Activated CD4-positive, alpha-beta T cell treated with anti-CD3 and anti-CD28 coated beads for 48 hours (primary cell): ENCODE results near the gene SLC34A1.

ENCODE experiments used
- DNase-seq: peaks from one replicate; pipeline ENCODE4 v3.0.0-alpha.2; 2020

Gene SLC34A1

DNA sequence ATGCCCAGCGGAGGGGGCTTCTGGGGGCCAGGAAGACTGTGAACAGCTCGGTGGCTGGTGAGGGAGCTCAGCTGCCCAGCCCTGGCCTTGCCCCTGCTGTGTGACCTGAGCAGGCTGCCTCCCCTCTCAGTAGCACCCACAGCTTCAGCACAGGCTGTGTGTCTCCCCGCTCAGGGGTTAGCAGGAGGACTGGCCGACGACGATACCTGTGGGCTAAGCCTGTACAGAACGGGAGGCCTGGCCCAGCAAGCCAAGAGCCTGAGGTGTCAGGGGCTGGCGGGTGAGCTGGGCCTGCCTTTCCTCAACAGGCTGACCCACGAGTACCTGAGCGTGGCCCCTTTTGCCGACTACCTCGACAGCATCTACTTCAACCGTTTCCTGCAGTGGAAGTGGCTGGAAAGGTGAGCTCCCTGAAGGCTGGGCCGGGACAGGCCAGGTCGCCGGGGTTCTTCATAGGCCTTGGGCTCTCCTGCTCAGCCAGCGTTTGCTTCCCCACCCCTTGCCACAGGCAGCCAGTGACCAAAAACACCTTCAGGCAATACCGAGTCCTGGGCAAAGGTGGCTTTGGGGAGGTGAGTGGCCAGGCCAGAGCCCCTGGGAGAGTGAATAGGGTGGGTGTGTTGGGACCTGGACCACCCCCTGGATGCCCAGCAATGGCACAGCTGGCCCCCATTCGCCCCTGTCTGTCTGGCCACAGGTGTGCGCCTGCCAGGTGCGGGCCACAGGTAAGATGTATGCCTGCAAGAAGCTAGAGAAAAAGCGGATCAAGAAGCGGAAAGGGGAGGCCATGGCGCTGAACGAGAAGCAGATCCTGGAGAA, 48.8 kb downstream of the SLC34A1 start:
- no peak for DNase-seq

DNA sequence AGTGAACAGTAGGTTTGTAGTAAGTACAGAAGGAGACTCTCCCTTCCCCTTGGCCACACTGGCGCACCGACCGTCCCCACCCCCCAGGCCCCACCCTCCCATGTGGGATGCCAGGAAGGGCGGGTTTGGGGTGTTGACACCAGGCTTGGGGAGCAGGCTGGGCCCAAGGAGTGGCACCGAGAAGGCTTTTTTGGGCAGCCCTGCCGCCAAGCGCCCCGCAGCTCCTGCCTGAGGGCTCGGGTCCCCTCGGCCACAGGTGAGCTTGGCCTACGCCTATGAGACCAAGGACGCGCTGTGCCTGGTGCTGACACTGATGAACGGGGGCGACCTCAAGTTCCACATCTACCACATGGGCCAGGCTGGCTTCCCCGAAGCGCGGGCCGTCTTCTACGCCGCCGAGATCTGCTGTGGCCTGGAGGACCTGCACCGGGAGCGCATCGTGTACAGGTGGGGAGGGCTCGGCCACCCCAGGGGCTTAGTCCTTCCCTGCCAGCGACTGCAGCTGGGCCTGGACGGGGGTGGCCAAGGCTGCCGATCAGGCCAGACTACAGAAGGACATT, 49.5 kb downstream of the SLC34A1 start:
- no peak for DNase-seq

DNA sequence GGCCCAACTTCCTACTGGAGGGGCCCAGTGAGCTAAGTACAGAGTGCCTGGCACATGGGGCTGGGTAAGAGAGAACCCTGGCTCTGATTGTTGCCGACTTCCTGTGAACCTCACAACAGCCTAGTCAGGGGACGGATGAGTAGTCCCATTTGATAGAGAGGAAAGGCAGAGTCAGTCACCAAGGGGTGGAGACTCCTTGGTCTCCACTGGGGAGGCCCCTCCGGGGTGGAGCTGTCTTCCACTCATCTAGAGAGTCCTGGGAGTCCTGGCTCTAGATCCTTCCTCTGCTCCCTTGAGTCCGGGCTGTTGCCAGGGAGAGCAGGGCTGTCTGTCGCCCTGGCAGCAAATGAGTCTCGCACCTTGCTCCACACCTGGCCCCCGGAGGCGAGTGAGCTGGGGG, 50.2 kb downstream of the SLC34A1 start:
- DNase-seq: peak; percentile 83

DNA sequence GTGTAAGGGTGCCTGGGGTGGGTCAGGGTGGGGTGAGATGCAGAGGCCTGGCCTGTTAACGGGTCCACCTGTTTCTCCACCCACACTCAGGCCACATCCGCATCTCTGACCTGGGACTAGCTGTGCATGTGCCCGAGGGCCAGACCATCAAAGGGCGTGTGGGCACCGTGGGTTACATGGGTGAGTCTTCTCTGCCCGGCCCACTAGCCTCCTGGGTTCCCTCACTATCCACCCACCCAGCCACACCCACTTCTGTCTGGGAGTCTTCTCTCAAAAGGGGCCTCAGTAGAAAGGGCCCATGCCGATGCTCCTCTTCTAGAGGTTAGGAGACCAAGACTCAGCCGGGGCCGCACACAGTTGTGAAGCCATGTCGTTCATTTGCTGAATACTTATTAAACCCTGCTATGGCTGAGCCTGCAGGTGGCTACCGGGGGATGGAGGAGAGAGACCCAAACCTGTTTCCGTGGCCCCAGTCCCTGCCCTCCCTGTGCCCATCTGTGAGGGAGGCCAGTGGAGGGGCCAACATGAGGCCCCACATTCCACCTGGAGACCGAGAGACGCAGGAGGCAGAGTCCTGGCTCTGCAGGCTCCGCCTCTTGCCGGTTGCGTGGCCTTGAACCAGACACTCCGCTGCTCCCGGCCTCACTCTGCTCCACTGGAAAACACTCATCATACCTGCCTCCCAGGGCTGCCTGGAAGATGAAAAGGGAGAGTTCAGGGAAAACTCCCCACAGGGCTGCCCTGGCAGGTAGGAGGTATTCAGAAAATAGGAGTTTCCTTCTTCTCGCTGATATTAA, 50.9 kb downstream of the SLC34A1 start:
- no peak for DNase-seq

DNA sequence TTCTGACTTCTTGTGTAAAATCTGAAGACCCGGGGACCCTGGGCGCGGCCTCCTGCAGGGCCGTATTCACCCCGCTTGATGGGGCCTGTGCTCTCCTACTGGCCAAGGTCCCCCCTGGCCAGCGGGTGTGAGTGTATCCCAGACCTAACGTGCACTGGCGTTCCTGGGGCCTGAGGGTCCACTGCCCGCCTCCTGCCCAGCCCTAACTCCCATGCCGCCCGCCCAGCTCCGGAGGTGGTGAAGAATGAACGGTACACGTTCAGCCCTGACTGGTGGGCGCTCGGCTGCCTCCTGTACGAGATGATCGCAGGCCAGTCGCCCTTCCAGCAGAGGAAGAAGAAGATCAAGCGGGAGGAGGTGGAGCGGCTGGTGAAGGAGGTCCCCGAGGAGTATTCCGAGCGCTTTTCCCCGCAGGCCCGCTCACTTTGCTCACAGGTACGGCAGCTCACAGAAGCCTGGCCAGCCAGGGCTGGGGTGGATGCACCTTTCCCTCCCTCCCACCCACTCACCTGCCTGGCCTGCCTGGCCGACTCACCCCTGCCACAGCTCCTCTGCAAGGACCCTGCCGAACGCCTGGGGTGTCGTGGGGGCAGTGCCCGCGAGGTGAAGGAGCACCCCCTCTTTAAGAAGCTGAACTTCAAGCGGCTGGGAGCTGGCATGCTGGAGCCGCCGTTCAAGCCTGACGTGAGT, 51.8 kb downstream of the SLC34A1 start:
- DNase-seq: no peak

DNA sequence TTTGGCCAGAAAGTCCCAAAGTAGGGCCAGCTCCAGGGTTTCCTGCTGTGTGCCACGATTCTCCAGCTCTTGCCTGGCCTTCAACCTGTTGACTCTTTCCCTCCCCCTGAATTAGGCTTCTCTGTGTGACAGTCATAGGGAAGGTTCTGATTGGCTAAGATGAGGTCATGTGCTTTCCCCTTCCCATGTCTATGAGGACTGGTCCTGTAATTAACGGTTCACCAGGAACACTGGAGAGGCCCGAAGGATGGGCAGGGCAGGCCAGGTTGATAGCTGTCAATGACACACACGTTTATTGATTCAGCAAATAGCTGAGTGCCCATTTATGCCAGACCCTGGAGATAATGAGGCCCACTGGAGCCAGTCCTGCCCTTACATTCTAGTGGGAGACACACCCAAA, 53.4 kb downstream of the SLC34A1 start:
- DNase-seq: no peak

DNA sequence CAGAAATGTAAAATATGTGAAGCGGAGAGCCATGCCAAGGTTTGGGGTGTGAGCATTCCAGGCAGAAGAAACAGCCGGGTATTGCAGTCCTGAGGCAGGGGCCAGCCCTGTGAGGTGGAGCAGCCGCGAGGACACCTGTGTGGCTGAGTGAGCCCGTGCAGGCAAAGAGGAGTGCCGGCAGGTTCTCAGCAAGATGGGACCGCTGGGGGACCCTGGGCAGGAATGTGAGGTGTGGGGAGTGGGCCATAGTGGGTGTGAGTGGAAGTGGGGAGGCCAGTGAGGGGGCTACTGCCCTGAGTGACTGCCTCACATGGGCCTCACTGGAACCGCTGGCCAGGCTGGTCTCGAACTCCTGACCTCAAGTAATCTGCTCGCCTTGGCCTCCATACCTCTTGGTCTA, 54.2 kb downstream of the SLC34A1 start:
- DNase-seq: no peak

DNA sequence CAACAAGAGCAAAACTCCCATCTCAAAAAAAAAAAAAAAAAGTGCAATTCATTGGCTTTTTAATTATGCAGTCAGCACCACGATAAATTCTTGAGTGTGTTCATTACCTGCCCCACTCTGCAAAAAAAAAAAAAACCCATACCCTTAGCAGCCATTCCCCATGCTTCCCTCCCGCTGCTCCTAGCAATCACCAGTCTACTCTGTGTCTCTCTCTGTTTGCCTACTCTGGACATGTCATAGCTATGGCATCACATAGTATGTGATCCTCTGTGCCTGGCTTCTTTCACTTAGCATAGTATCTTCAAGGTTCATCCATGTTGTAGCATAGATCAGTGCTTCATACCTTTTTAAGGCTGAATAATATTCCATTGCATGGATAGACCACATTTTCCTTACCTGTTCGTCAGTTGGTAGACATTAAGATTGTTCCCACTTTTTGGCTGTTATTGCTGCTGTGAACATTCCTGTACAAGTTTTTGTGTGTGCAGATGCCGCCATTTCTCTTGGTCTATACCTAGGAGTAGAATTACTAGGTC, 55.4 kb downstream of the SLC34A1 start:
- DNase-seq: no peak

DNA sequence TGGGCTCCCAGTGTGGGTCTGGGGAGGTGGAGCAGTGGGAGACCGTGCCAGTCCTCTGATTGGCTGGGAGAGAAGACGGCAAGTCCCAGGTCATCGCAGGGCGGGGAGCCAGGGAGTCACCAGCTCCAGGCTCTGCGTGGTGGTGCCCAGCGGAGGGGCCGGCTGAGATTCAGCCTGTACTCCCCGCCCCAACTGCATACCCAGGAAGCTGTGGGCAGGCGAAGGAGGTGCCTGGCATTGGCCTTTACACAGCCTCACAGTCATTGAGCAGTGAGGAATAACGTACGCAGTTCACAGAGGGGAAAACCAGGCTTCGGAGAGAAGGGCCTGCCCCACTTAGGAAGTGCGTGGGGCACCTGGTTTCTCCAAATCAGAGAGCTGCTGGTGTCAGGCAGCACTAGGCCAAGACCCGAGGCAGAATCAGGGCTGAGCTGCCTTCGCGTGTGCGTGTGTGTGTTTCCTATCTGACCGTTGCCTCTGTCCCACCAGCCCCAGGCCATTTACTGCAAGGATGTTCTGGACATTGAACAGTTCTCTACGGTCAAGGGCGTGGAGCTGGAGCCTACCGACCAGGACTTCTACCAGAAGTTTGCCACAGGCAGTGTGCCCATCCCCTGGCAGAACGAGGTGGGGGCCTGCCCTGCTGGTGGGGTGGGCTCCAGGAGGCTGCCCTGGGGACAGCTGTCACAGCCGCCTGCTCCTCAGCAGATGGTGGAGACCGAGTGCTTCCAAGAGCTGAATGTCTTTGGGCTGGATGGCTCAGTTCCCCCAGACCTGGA, 56.2 kb downstream of the SLC34A1 start:
- DNase-seq: peak; percentile 62

DNA sequence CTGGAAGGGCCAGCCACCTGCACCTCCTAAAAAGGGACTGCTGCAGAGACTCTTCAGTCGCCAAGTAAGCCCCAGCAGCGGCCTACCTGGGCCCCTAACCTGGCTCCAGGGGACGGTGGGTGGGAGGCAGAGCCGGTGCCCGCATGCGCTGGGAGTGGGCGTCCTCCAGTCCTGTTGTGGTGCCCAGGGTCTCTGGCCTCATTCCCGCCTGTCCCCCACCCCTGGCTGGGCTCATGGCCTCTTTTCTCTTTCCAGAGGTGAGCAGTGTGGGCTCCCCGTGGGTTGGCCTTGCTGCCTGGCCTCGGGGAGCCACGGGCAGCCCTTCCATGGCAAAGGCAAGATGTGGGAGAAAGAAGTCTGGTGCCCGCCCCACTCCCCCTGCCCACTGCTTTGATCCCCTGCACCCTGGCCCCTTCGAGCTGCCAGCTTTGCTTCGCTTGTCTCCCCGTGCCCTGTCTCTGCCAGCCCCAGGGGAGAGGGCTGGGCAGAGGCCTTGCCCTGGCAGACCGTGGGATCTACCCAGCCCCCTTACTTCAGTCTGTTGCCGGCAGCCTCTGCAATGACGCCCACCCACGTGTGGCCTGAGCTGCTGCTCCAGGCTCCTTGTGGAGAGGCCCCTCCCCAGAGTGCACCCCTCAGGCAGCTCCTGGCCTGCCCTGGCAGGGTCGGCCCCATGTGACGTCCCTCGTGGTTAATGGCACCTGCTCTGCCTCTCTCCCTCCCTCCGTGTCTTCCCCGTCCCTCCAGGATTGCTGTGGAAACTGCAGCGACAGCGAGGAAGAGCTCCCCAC, 57.0 kb downstream of the SLC34A1 start:
- no peak for DNase-seq

DNA sequence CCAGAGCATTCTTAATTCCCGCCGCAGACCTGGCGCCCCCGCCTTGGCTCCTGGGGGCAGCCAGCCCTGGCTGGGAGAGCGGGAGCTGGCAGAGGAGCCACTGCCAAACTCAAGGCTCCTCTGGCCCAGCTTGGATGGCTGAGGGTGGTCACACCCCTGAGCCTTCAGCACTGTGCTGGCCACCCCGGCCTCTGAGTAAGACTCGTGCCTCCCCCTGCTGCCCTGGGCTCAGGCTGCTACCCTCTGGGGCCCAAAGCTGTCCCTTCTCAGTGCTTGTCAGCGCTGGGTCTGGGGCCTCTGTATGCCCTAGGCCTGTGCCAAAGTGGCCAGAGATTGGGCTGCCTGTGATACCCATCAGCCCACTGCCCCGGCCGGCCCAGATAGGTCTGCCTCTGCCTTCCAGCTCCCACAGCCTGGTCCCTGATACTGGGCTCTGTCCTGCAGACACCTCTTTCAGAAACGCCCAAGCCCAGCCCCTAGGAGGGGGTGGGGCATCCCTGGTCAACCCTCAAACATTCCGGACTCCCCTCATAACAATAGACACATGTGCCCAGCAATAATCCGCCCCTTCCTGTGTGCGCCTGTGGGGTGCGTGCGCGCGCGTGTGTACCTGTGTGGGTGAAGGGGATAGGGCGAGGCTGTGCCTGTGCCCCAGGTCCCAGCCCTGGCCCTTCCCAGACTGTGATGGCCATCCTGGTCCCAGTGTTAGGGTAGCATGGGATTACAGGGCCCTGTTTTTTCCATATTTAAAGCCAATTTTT, 58.0 kb downstream of the SLC34A1 start:
- DNase-seq: no peak

DNA sequence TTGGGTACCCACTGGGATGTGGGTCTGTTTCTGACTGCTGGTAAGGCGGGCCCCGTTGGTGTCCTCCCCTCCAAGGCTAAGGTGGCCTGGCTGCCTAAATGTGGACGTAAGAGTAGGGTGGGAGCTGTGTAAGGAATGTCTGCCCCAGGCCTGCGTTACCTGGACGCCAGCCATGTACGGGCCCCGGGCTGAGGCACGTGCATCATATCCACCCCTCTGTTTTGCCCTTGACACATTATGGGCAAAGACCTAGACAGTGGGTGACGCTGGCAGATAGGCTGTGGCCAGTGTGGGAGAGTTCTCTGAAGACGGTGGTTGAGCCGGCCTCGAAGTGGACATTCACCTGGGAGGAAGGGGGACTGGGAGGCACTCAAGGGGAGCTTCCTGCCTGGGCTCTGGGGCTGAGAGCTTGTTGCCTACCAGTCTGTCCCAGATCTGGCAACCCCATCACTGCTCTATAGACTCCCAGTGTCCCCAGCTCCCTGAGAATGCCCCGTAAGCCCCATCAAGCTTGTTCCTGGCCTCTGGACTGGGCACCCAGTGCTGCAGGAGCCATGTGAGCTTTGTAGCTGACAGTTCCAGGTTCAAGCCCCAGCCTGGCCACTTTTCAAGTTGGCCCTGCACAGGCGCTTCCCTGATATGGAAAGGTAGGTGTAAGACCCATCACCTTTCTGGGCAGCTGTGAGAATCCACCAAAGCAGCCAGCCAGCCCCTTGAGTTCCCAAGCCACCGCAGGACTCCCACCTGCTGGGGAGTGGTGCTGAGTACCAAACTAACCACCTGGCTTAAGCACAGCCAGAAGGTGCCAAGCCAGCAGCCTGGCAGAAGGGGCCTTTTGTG, 59.1 kb downstream of the SLC34A1 start:
- no peak for DNase-seq

DNA sequence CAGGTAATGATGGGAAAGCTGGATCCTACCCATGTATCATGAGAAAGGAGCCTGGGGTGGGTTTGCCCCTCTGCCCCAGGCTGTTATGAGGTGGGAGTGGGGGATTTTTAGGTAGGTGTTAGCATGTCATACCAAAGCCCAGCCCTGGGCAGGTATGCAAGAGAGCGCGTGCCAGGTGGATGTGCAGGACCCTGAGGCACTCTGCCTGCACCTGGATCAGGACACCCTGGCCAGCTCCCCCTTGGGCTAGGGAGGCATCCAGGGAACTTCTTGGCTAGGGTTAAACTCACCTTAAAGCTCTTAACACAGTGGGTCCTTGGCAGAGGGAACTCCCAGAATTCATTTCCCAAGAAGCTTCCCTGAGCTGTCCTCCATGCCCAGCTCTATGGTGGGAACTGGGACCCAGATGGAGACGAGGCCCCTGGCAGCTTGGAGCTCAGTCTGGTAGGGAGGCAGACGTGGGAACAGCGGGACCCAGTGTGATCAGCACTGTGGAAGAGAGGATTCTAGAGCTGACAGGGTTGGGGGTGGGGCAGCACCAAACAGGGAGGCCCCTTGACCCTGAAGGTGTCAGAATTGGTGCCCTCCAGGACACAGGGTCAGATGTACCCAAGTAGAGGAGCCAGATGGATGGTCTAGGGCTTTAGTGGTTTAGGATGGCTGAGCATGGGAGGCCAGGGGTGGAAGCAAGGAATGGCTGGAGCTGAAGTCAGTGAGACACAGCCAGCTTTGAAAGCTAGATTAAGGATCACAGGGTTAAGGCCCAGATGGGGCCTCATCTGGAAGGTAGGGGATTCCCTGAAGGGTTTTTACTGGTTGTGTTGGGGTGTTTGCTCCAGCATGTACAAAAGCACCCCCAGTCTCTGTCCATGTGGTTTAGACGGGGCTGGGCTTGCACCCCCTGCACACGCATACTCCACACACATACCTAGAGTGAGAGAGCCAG, 60.1 kb downstream of the SLC34A1 start:
- peak; percentile 34 for DNase-seq

DNA sequence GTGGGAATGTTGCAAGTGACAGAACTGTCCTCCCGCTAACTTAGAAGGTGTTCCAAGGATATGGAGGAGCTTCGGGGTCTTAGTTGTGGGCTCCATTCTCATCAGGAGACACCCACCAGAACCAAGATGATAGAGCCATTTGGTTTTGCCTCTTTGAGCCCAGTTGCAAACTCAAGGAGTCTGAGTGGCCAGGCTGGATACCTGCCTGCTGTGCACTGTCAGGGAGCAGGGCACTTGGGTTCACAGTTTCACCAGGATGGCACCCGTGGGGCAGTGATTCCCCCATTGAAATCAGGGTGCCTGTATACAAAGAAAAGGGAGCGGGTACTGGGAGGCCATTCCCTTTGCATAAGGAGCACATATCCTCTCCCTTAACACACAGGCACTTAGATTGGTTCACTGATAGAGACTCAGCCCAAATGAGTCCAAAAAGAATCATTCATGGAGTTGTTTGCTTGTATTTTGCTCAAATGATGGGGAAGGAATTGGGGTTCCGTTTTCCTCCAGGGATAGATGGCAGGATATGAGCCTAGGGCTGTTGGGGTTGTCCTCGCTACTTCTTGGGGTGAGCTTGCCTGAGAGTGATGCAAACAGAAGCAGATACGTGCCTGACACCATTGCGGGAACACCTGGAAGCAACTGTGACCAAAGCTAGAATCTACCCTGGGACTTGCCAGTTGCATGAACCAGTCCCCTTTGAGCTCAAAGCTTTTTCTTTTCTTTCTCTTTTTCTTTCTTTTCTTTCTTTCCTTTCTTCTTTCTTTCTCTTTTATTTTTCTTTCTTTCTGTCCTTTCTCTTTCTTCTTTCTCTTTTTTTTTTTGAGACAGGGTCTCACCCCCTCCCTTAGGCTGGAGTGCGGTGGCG, 61.0 kb downstream of the SLC34A1 start:
- DNase-seq: peak; percentile 36

DNA sequence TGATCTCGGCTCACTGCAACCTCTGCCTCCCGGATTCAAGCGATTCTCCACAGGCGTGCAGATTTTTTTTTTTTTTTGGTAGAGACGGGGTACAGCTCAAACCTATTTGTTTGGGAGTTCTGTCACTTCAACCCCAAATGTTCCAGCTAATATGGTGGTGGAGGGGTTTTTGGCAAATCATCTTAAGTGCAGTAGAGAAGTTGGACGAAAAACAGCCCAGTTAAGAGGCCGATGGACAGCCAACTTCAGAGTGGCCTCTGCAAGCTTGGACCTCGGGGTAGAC, 61.6 kb downstream of the SLC34A1 start:
- no peak for DNase-seq

DNA sequence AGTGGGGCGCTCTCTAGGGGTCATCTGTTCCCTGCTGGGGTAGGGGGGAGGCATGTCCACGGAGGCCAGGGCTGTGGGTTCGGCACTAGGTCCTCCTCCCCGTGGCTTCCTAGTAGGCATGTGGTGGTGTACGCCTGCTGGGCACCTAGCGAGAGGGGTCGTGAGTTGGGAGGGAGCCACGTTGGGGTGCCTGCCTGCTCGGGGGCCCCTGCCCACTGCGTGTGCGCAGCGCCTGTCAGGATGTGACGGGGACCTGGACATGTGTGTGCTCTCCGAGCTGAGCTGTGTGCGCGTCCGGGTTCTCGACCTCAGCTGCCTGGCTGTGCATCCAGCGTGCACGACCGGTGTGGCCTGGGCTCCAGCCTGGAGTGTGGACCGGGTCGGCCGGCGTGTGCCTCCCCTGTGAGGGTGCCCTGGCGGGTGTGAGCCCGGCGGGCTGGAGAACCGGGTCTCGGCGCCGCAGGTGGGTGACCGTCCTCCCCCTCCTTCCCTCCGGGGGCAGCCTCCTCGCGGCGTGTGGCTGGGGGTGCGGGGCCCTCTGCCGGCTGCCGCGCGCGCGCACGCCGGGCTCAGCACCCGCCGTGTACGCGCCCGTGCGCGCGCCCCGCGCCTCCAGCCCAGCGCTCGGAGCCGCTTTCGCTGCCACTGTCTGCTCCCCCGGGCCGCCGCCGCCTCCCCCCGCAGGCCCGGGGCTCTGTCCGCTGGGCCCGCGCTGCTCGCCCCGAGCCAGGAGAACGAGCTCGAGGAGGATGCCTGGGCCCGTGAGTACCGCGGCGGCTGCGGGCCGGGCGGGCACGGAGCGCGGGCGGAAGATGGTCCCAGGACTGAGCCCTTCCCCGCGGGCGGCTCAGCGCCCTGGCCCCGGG, 62.2 kb downstream of the SLC34A1 start, which contains the start of gene PRR7:
TSS of gene PRR7 (plus strand) at position 615 of the 866 bp plus-strand sequence. CDS start 8,254 bp downstream, outside the sequence.
- peak; percentile 79 for DNase-seq
